Pancreas (tissue), 10 donors: ENCODE measurements around the gene PARVA. TPM values are rescaled to one million over a fixed set of nuclear protein-coding genes. Genes with fewer than 3 reads are reported as not detected.

ENCODE experiments used
- ATAC-seq, 4 donors: fragments of 200-7000 bp; cut with Tn5 transposase; one replicate each; pipeline versions ENCODE4 v1.8.0 to v1.9.1; 2020; ENCODE audit warnings: mild to moderate bottlenecking in 4 of 4, moderate library complexity in 4 of 4
- DNase-seq, 6 donors: peaks; one replicate each; pipeline ENCODE4 v3.0.0-alpha.2; 2020
- FAIRE-seq: peaks from 2 replicates; lab custom pipeline; 2012; peaks lifted over from hg19 to GRCh38; lab: Jason Lieb, UNC
- H3K27ac ChIP-seq, 4 donors: fragments of 200-600 bp; sonication (generic); 1 replicate in 3 of 4; 2 replicates in 1 of 4; pipeline versions ENCODE4 v1.5.0 to v1.8.0; 2020
- H3K27me3 ChIP-seq, 4 donors: fragments of 200-600 bp; one replicate each; pipeline ENCODE4 v1.8.0; 2021
- H3K36me3 ChIP-seq, 3 donors: fragments of 200-600 bp; sonication (generic) in 1 of 3; one replicate each; pipeline versions ENCODE4 v1.5.0 to v1.8.0; 2020 to 2021
- H3K4me1 ChIP-seq, 3 donors: fragments of 200-600 bp; one replicate each; pipeline ENCODE4 v1.8.0; 2021
- H3K4me3 ChIP-seq, 4 donors: fragments of 200-600 bp; sonication (generic) in 2 of 4; one replicate each; pipeline versions ENCODE4 v1.5.0 to v1.8.0; 2020 to 2021
- H3K9me3 ChIP-seq, 4 donors: fragments of 200-600 bp; one replicate each; pipeline ENCODE4 v1.8.0; 2021
- CTCF ChIP-seq, 4 donors: fragments of 200-600 bp; sonication (generic) in 3 of 4; IDR thresholded peaks; one replicate each; pipeline versions ENCODE4 v1.5.0 to v1.8.0; 2021; ENCODE audit warnings: antibody characterized with exemption in 4 of 4
- WGBS, 2 donors: extraction: QIAGEN DNeasy Blood & Tissue Kit; methylation state at CpG; one replicate each; pipeline ENCODE4 v1.1.7; 2013; 5-methylcytosine and 5-hydroxymethylcytosine counted together
- intact Hi-C, 3 donors: fragments of 100-400 bp; cut with DNase I; formaldehyde crosslinking; loops; one replicate each; pipeline versions ENCODE4 v1.11.1 to v1.14.2; 2022
- polyA plus RNA-seq, 2 donors: library from polyadenylated mRNA; stranded (reverse); fragments of 200-250 nt; gene quantifications; one replicate each; pipeline ENCODE4 v1.2.3, GENCODE V29; 2013
- total RNA-seq, 6 donors: library from RNA; stranded (reverse); fragmentation: NEBNext Ultra II Directional in 4 of 6; extraction: Animal tissue kit (Norgen Biotek cat#: 25700) in 4 of 6; gene quantifications; one replicate each; pipeline versions ENCODE4 v1.2.1 to v1.2.4, GENCODE V29; 2021 to 2023
- donor health status: healthy with polysubstance abuse.
- donor health status: DM: no; HTN: no; CAD: no; lungs with moderate emphysema.
- donor health status: DM: no; HTN: no; CAD: no.
- donor health status: control.
- donor health status: control.
- donor health status: Bipolar disorder and iron deficiency.
- donor health status: DM: yes; HTN: yes; CAD: no.
- donor health status: DM: no; HTN: no; CAD: no.
- donor health status: DM: no; HTN: no; CAD: no.
- donor health status: DM: yes; HTN: yes; CAD: no.

The PARVA gene
- total and polyA plus RNA-seq, 8 donors: 12.4 to 61.9 (median 43.1) TPM

- 70 to 85% methylated on average over 6 of the region's 6 CpGs for WGBS, 2 donors
- Histone ChIP-seq H3K36me3 (no peaks in the 10 kb centered on the region), H3K4me3 (no peak overlapping the region), H3K27ac (no peak overlapping the region), H3K9me3 (no peaks in the 10 kb centered on the region), H3K27me3 (no peaks in the 10 kb centered on the region), H3K4me1 (peaks cover 0 to 3% (median 0%) of the 10 kb centered on the region in 3 donors)
- ATAC-seq: peak in 2 of 4 donors; percentile 19 to 31
- TF ChIP-seq CTCF (IDR thresholded peaks at IDR 0.05): no peak
- intact Hi-C loops: no loop called here
- no peak for FAIRE-seq
- DNase-seq: no peak
These were observed 163.7 kb downstream of the PARVA start for GRCh38 chr11:12540913-12541582.

- no peak for FAIRE-seq
- no peaks in the 10 kb centered on the region for H3K36me3 ChIP-seq
- no peak for ATAC-seq
- H3K9me3 ChIP-seq: no peaks in the 10 kb centered on the region
- no peak overlapping the region for H3K4me3 ChIP-seq
- intact Hi-C loops: no loop called here
- DNase-seq: no peak
- H3K27ac ChIP-seq: no peak overlapping the region
- WGBS, 2 donors: 66 to 75% methylated on average over 9 of the region's 9 CpGs
- no peak for TF ChIP-seq CTCF (IDR thresholded peaks at IDR 0.05)
- no peaks in the 10 kb centered on the region for H3K27me3 ChIP-seq
- peaks cover 0 to 3% (median 0%) of the 10 kb centered on the region in 3 donors for H3K4me1 ChIP-seq
These were observed 164.3 kb downstream of the PARVA start for GRCh38 chr11:12541583-12542151.

- no peak for FAIRE-seq
- DNase-seq: no peak
- no peak for TF ChIP-seq CTCF (IDR thresholded peaks at IDR 0.05)
- Histone ChIP-seq H3K27me3 (no peaks in the 10 kb centered on the region), H3K27ac (no peak overlapping the region), H3K9me3 (no peaks in the 10 kb centered on the region), H3K4me1 (peaks cover 0 to 1% (median 0%) of the 10 kb centered on the region in 3 donors), H3K4me3 (no peak overlapping the region), H3K36me3 (no peaks in the 10 kb centered on the region)
- no peak for ATAC-seq
- WGBS, 2 donors: 67 to 76% methylated on average over 10 of the region's 10 CpGs
- intact Hi-C loops: no loop called here
These were observed 165.0 kb downstream of the PARVA start for GRCh38 chr11:12542186-12542935.

- 75 to 79% methylated on average over 9 of the region's 9 CpGs for WGBS, 2 donors
- Histone ChIP-seq H3K27ac (no peak overlapping the region), H3K4me3 (no peak overlapping the region), H3K36me3 (no peaks in the 10 kb centered on the region), H3K27me3 (no peaks in the 10 kb centered on the region), H3K9me3 (no peaks in the 10 kb centered on the region), H3K4me1 (no peaks in the 10 kb centered on the region)
- FAIRE-seq (no peak), DNase-seq (no peak), ATAC-seq (no peak)
- intact Hi-C loops: no loop called here
- no peak for TF ChIP-seq CTCF (IDR thresholded peaks at IDR 0.05)
These were observed 166.4 kb downstream of the PARVA start for GRCh38 chr11:12543596-12544415.
